Ishikawa (cell line): ENCODE results near the gene ACOX3.

ENCODE experiments used
- EP300 ChIP-seq: IDR thresholded peaks from 2 replicates; pipeline ENCODE4 v1.6.1; 2012; ENCODE audit warnings: borderline replicate concordance
- REST ChIP-seq: IDR thresholded peaks from 2 replicates; pipeline ENCODE4 v1.6.1; 2012; ENCODE audit warnings: low read depth, mild to moderate bottlenecking
- YY1 ChIP-seq: IDR thresholded peaks from 2 replicates; pipeline ENCODE4 v1.6.1; 2012; ENCODE audit warnings: low read depth

- TF ChIP-seq EP300, result no peak
- TF ChIP-seq REST, result no peak
- TF ChIP-seq YY1, result no peak
Observed at GRCh38 chr4:8417071-8417614, 23.4 kb downstream of the ACOX3 start.
